Activated T-cell treated with anti-CD3 and anti-CD28 coated beads, Interleukin-2, amount 50 U/mL, for 4 hours (primary cell): ENCODE measurements around the gene SNPH. TPM values are rescaled to one million over a fixed set of nuclear protein-coding genes. Genes with fewer than 3 reads are reported as not detected.
"Not testable (repeated sequence)": the region's sequence is repeated elsewhere in the genome, so short reads cannot be mapped to it uniquely, and the experiment has no call there.

Experiments used
- ATAC-seq, 2 donors: fragments of 200-7000 bp; cut with Tn5 transposase; one replicate each; pipeline ENCODE4 v1.10.0; 2021
- DNase-seq: peaks from one replicate; pipeline ENCODE4 v3.0.0-alpha.2; 2020
- H3K27me3 Mint-ChIP-seq: one replicate; pipeline ENCODE4 v1.8.0; 2021; ENCODE audit warnings: low read depth, mixed read lengths
- H3K36me3 Mint-ChIP-seq: one replicate; pipeline ENCODE4 v1.8.0; 2022; ENCODE audit warnings: mixed read lengths; ENCODE audit not compliant: insufficient read depth
- H3K4me1 Mint-ChIP-seq: one replicate; pipeline ENCODE4 v1.8.0; 2021; ENCODE audit warnings: low read depth, mixed read lengths
- H3K4me3 Mint-ChIP-seq: one replicate; pipeline ENCODE4 v1.8.0; 2021; ENCODE audit warnings: mild to moderate bottlenecking, moderate library complexity, mixed read lengths
- H3K9me3 Mint-ChIP-seq: one replicate; pipeline ENCODE4 v1.8.0; 2021; ENCODE audit warnings: mixed read lengths
- total RNA-seq, 3 donors: library from RNA; stranded (reverse); gene quantifications; one replicate each; pipeline ENCODE4 v1.2.1, GENCODE V29; 2021

SNPH gene
- 1 to 10 TPM; 1.4 to 2.6 (median 1.9) TPM for total RNA-seq

GRCh38 chr20:1266167-1266973 lies at the start of gene SNPH:
Gene SNPH (plus strand): TSS chr20:1266294. CDS start chr20:1296240, 29,946 bp downstream.
- DNase-seq (peak; percentile 56), ATAC-seq (peak; percentile 95)
- peaks cover 57% of the 10 kb centered on the region for H3K4me1 Mint-ChIP-seq
- H3K36me3 Mint-ChIP-seq = peaks cover 2% of the 10 kb centered on the region
- H3K9me3 Mint-ChIP-seq = no peaks in the 10 kb centered on the region
- peak within 1 kb of the TSS; percentile 87 for H3K4me3 Mint-ChIP-seq
- H3K27me3 Mint-ChIP-seq = peaks cover 2% of the 10 kb centered on the region

GRCh38 chr20:1216527-1217427 lies 49.3 kb upstream of the SNPH start:
- H3K4me1 Mint-ChIP-seq = peaks cover 32% of the 10 kb centered on the region
- DNase-seq, H3K27me3 Mint-ChIP-seq, H3K4me3 Mint-ChIP-seq, H3K9me3 Mint-ChIP-seq, ATAC-seq, H3K36me3 Mint-ChIP-seq: not testable (repeated sequence)

- not testable (repeated sequence) for H3K36me3 Mint-ChIP-seq
Measured at GRCh38 chr20:1222750-1223149, 43.3 kb upstream of the SNPH start.

GRCh38 chr20:1224205-1224890 lies 41.7 kb upstream of the SNPH start:
- Mint-ChIP-seq H3K9me3 (no peaks in the 10 kb centered on the region), H3K27me3 (peaks cover 4% of the 10 kb centered on the region), H3K36me3 (no peaks in the 10 kb centered on the region), H3K4me1 (peaks cover 6% of the 10 kb centered on the region), H3K4me3 (no peak overlapping the region)
- DNase-seq (no peak), ATAC-seq (no peak)

More at GRCh38 chr20:1222750-1223149, 43.3 kb upstream of the SNPH start:
- not testable (repeated sequence) for H3K9me3 Mint-ChIP-seq, H3K27me3 Mint-ChIP-seq, DNase-seq, H3K4me1 Mint-ChIP-seq, H3K4me3 Mint-ChIP-seq, ATAC-seq

- ATAC-seq (no peak), DNase-seq (no peak)
- peak overlapping the region; percentile 66 for H3K4me3 Mint-ChIP-seq
- peaks cover 6% of the 10 kb centered on the region for H3K4me1 Mint-ChIP-seq
- H3K27me3 Mint-ChIP-seq = peaks cover 10% of the 10 kb centered on the region
- no peaks in the 10 kb centered on the region for H3K9me3 Mint-ChIP-seq
- no peaks in the 10 kb centered on the region for H3K36me3 Mint-ChIP-seq
Measured at GRCh38 chr20:1225263-1225782, 40.8 kb upstream of the SNPH start.

GRCh38 chr20:1225783-1226654 lies 40.1 kb upstream of the SNPH start, which contains the start of gene RAD21L1:
Gene RAD21L1 (plus strand): TSS chr20:1226044. CDS start chr20:1228454, 2,410 bp downstream.
- ATAC-seq (peak; percentile 79 to 86), DNase-seq (peak; percentile 76)
- Mint-ChIP-seq H3K9me3 (no peaks in the 10 kb centered on the region), H3K4me3 (peak within 1 kb of the TSS; percentile 81), H3K4me1 (peaks cover 6% of the 10 kb centered on the region), H3K36me3 (no peaks in the 10 kb centered on the region), H3K27me3 (peaks cover 10% of the 10 kb centered on the region)

- Mint-ChIP-seq H3K4me3 (no peak overlapping the region), H3K4me1 (peaks cover 7% of the 10 kb centered on the region), H3K27me3 (peaks cover 10% of the 10 kb centered on the region), H3K9me3 (no peaks in the 10 kb centered on the region), H3K36me3 (no peaks in the 10 kb centered on the region)
- DNase-seq (no peak), ATAC-seq (no peak)
Measured at GRCh38 chr20:1229541-1229940, 36.6 kb upstream of the SNPH start.

GRCh38 chr20:1232286-1233111 lies 33.6 kb upstream of the SNPH start:
- no peak overlapping the region for H3K4me3 Mint-ChIP-seq
- DNase-seq (no peak), ATAC-seq (no peak)
- peaks cover 1% of the 10 kb centered on the region for H3K4me1 Mint-ChIP-seq
- no peaks in the 10 kb centered on the region for H3K36me3 Mint-ChIP-seq
- no peaks in the 10 kb centered on the region for H3K9me3 Mint-ChIP-seq
- H3K27me3 Mint-ChIP-seq = peaks cover 13% of the 10 kb centered on the region

GRCh38 chr20:1240549-1240948 lies 25.5 kb upstream of the SNPH start:
- Mint-ChIP-seq H3K36me3 (no peaks in the 10 kb centered on the region), H3K4me1 (no peaks in the 10 kb centered on the region), H3K27me3 (peaks cover 14% of the 10 kb centered on the region), H3K9me3 (no peaks in the 10 kb centered on the region), H3K4me3 (no peak overlapping the region)
- no peak for ATAC-seq
- no peak for DNase-seq

- Mint-ChIP-seq H3K27me3 (peaks cover 9% of the 10 kb centered on the region), H3K36me3 (no peaks in the 10 kb centered on the region), H3K4me3 (no peak overlapping the region), H3K9me3 (no peaks in the 10 kb centered on the region), H3K4me1 (no peaks in the 10 kb centered on the region)
- DNase-seq = no peak
- no peak for ATAC-seq
Measured at GRCh38 chr20:1241456-1241855, 24.6 kb upstream of the SNPH start.

- no peaks in the 10 kb centered on the region for H3K36me3 Mint-ChIP-seq
- DNase-seq (no peak), ATAC-seq (no peak)
- peaks cover 9% of the 10 kb centered on the region for H3K27me3 Mint-ChIP-seq
- no peak overlapping the region for H3K4me3 Mint-ChIP-seq
- no peaks in the 10 kb centered on the region for H3K9me3 Mint-ChIP-seq
- H3K4me1 Mint-ChIP-seq = no peaks in the 10 kb centered on the region
Measured at GRCh38 chr20:1242099-1242498, 24.0 kb upstream of the SNPH start.

- Mint-ChIP-seq H3K9me3 (no peaks in the 10 kb centered on the region), H3K4me3 (no peak overlapping the region), H3K27me3 (peaks cover 9% of the 10 kb centered on the region), H3K36me3 (no peaks in the 10 kb centered on the region), H3K4me1 (no peaks in the 10 kb centered on the region)
- ATAC-seq = peak; percentile 43 to 59
- no peak for DNase-seq
Measured at GRCh38 chr20:1242530-1242929, 23.6 kb upstream of the SNPH start.
